HCT116 (cell line): ENCODE data around the gene POLR3GL. TPM values are rescaled to one million over a fixed set of nuclear protein-coding genes. Genes with fewer than 3 reads are reported as not detected.

Experiments
- ATAC-seq: fragments of 200-7000 bp; cut with Tn5 transposase; 2 replicates; pipeline ENCODE4 v1.9.1; 2020; ENCODE audit warnings: mild to moderate bottlenecking, moderate library complexity
- BruUV-seq: library from RNA; stranded (reverse); fragments of 400-500 nt; replicated peaks from 2 replicates; lab custom pipeline; 2021; lab: Mats Ljungman, UMichigan
- CTCF ChIA-PET: fragments of 300-600 bp; sonication (Branson Sonifier 250); formaldehyde crosslinking; loops from one replicate; lab custom pipeline; 2021; ENCODE audit warnings: antibody characterized with exemption; lab: Charles Lee
- POLR2A ChIA-PET: fragments of 300-600, 350-600 bp; sonication (Branson Sonifier 250); formaldehyde crosslinking; loops from one replicate; lab custom pipeline; 2021; ENCODE audit warnings: antibody characterized with exemption; lab: Charles Lee
- RAD21 ChIA-PET, 2 experiments: fragments of 300-600 bp; sonication (Branson Sonifier 250); formaldehyde crosslinking; loops; one replicate each; lab custom pipeline; 2023; ENCODE audit warnings: low total read pairs in 2 of 2; ENCODE audit not compliant: uncharacterized antibody in 2 of 2, unreplicated experiment in 2 of 2, low non-redundant PET in 1 of 2; lab: Charles Lee
- DNase-seq: peaks from one replicate; pipeline ENCODE4 v3.0.0-alpha.2; 2010; ENCODE audit warnings: low read depth, low spot score
- H2AFZ ChIP-seq: fragments of 200-600 bp; shearing (Covaris generic), sonication (generic); 2 replicates; pipeline ENCODE4 v1.6.1; 2017; ENCODE audit warnings: low read depth, mixed run types, mixed read lengths, antibody characterized with exemption, low read length; ENCODE audit not compliant: poor library complexity, severe bottlenecking
- H3K27ac ChIP-seq: 2 replicates; pipeline ENCODE4 v1.5.1; 2012; ENCODE audit warnings: low read depth, low read length
- H3K27me3 ChIP-seq: fragments of 200-600 bp; sonication (generic); 2 replicates; pipeline ENCODE4 v1.6.1; 2016; ENCODE audit warnings: mixed run types, low read length, mixed read lengths; ENCODE audit not compliant: insufficient read depth
- H3K36me3 ChIP-seq, 2 experiments: fragments of 200-500 bp in 1 of 2; fragments of 200-600 bp in 1 of 2; sonication (Bioruptor generic) in 1 of 2; sonication (generic) in 1 of 2; 2 replicates each; pipeline versions ENCODE4 v1.5.1 to v1.6.1; 2014 to 2016; ENCODE audit warnings: low read length in 2 of 2, inconsistent platforms in 1 of 2, mixed read lengths in 1 of 2, mixed run types in 1 of 2; ENCODE audit not compliant: insufficient read depth in 2 of 2, control insufficient read depth in 1 of 2
- H3K4me1 ChIP-seq, 2 experiments: fragments of 200-600 bp in 1 of 2; sonication (generic) in 1 of 2; 2 replicates each; pipeline versions ENCODE4 v1.5.1 to v1.6.1; 2012 to 2017; ENCODE audit warnings: low read length in 2 of 2, inconsistent platforms in 1 of 2, mild to moderate bottlenecking in 1 of 2, mixed read lengths in 1 of 2, mixed run types in 1 of 2, moderate library complexity in 1 of 2; ENCODE audit not compliant: insufficient read depth in 2 of 2, control insufficient read depth in 1 of 2
- H3K4me2 ChIP-seq: fragments of 200-600 bp; sonication (generic); 2 replicates; pipeline ENCODE4 v1.6.1; 2017; ENCODE audit warnings: mixed run types, low read length, mixed read lengths
- H3K4me3 ChIP-seq, 2 experiments: fragments of 200-600 bp in 1 of 2; sonication (generic) in 1 of 2; replicated peaks in 1 of 2; 2 replicates each; pipeline ENCODE4 v1.5.1; 2011 to 2016; ENCODE audit warnings: low read length in 2 of 2, control low read depth in 1 of 2, low read depth in 1 of 2, mild to moderate bottlenecking in 1 of 2, mixed read lengths in 1 of 2, mixed run types in 1 of 2
- H3K79me2 ChIP-seq: fragments of 200-600 bp; sonication (generic); 2 replicates; pipeline ENCODE4 v1.6.1; 2017; ENCODE audit warnings: mild to moderate bottlenecking, mixed run types, low read length, moderate library complexity, mixed read lengths; ENCODE audit not compliant: insufficient read depth
- H3K9ac ChIP-seq: fragments of 200-600 bp; sonication (generic); 2 replicates; pipeline ENCODE4 v1.6.1; 2016; ENCODE audit warnings: low read length, mixed read lengths
- H3K9me2 ChIP-seq: fragments of 200-600 bp; sonication (generic), shearing (Covaris generic); 2 replicates; pipeline ENCODE4 v1.6.1; 2017; ENCODE audit warnings: mixed run types, mild to moderate bottlenecking, moderate library complexity; ENCODE audit not compliant: insufficient read depth
- H3K9me3 ChIP-seq, 2 experiments: fragments of 200-500 bp in 1 of 2; fragments of 200-600 bp in 1 of 2; sonication (Bioruptor generic) in 1 of 2; sonication (generic) in 1 of 2; 2 replicates each; pipeline ENCODE4 v1.6.1; 2014 to 2017; ENCODE audit warnings: low read length in 2 of 2, mixed read lengths in 2 of 2, inconsistent platforms in 1 of 2, low read depth in 1 of 2, mild to moderate bottlenecking in 1 of 2, mixed run types in 1 of 2, moderate library complexity in 1 of 2; ENCODE audit not compliant: control insufficient read depth in 1 of 2, insufficient read depth in 1 of 2
- H4K20me1 ChIP-seq: fragments of 200-600 bp; sonication (generic), shearing (Covaris generic); 2 replicates; pipeline ENCODE4 v1.6.1; 2017; ENCODE audit warnings: mixed run types, mild to moderate bottlenecking, moderate library complexity; ENCODE audit not compliant: insufficient read depth
- ATF3 ChIP-seq: IDR thresholded peaks from 2 replicates; pipeline ENCODE4 v1.6.1; 2012
- CBX3 ChIP-seq: IDR thresholded peaks from 2 replicates; pipeline ENCODE4 v1.6.1; 2012; ENCODE audit warnings: low read depth
- CEBPB ChIP-seq: IDR thresholded peaks from 2 replicates; pipeline ENCODE4 v1.6.1; 2012; ENCODE audit warnings: low read depth
- CTCF ChIP-seq, 3 experiments: fragments of 200-600 bp in 1 of 3; sonication (generic) in 1 of 3; IDR thresholded peaks in 2 of 3; conservative IDR thresholded peaks in 1 of 3; 2 replicates each; pipeline ENCODE4 v1.5.1; 2012 to 2017; ENCODE audit warnings: low read depth in 2 of 3, low read length in 2 of 3, antibody characterized with exemption in 1 of 3, borderline replicate concordance in 1 of 3, control low read depth in 1 of 3, mild to moderate bottlenecking in 1 of 3, mixed read lengths in 1 of 3, mixed run types in 1 of 3, moderate library complexity in 1 of 3; ENCODE audit not compliant: insufficient read depth in 1 of 3
- EGR1 ChIP-seq: IDR thresholded peaks from 2 replicates; pipeline ENCODE4 v1.6.1; 2012; ENCODE audit warnings: low read depth
- ELF1 ChIP-seq: IDR thresholded peaks from 2 replicates; pipeline ENCODE4 v1.6.1; 2012; ENCODE audit warnings: low read depth, borderline replicate concordance
- MAX ChIP-seq: IDR thresholded peaks from 2 replicates; pipeline ENCODE4 v1.6.1; 2012
- POLR2AphosphoS5 ChIP-seq: IDR thresholded peaks from 2 replicates; pipeline ENCODE4 v1.6.1; 2011; ENCODE audit warnings: mild to moderate bottlenecking, low read depth, low read length, moderate library complexity
- RAD21 ChIP-seq: IDR thresholded peaks from 2 replicates; pipeline ENCODE4 v1.6.1; 2012; ENCODE audit warnings: low read depth, mild to moderate bottlenecking
- REST ChIP-seq: IDR thresholded peaks from 2 replicates; pipeline ENCODE4 v1.6.1; 2012; ENCODE audit warnings: low read depth
- SRF ChIP-seq: IDR thresholded peaks from 2 replicates; pipeline ENCODE4 v1.6.1; 2012; ENCODE audit warnings: low read depth
- TCF7L2 ChIP-seq: IDR thresholded peaks from 2 replicates; pipeline ENCODE4 v1.7.0; 2011; ENCODE audit warnings: borderline replicate concordance, inconsistent platforms; ENCODE audit not compliant: insufficient read depth, insufficient read length; ENCODE audit errors: extremely low read depth
- YY1 ChIP-seq: IDR thresholded peaks from 2 replicates; pipeline ENCODE4 v1.6.1; 2011; ENCODE audit warnings: low read length, low read depth, moderate library complexity, mild to moderate bottlenecking; ENCODE audit not compliant: insufficient replicate concordance; ENCODE audit errors: extremely low read depth
- ZBTB33 ChIP-seq: IDR thresholded peaks from 2 replicates; pipeline ENCODE4 v1.6.1; 2011; ENCODE audit warnings: mild to moderate bottlenecking, low read length, moderate library complexity; ENCODE audit not compliant: insufficient replicate concordance; ENCODE audit errors: extremely low read depth
- ZNF274 ChIP-seq: fragments of 200-500 bp; sonication (Bioruptor generic); IDR thresholded peaks from 2 replicates; pipeline ENCODE4 v1.6.1; 2014; ENCODE audit warnings: mild to moderate bottlenecking, low read depth, low read length, inconsistent platforms
- intact Hi-C: fragments of 100-400 bp; cut with micrococcal nuclease; formaldehyde crosslinking; loops from 2 replicates; pipeline ENCODE4 v1.10.0; 2022
- total RNA-seq: library from RNA; stranded (reverse); gene quantifications from one replicate; pipeline ENCODE4 v1.2.1, GENCODE V29; 2021; ENCODE audit not compliant: unreplicated experiment

The POLR3GL gene
- total RNA-seq, 1 experiment from 2014 or later = 17.9 TPM

GRCh38 chr1:145992958-145993617 lies 28.6 kb downstream of the POLR3GL start:
- no peaks in the 10 kb centered on the region for H4K20me1 ChIP-seq
- no peak overlapping the region for H3K4me2 ChIP-seq
- no peak overlapping the region for H3K9ac ChIP-seq
- no peaks in the 10 kb centered on the region for H3K79me2 ChIP-seq
- H3K27ac ChIP-seq = no peak overlapping the region
- DNase-seq (no peak), ATAC-seq (no peak)
- intact Hi-C loops = no loop called here
- H2AFZ ChIP-seq = no peak overlapping the region
- ChIA-PET RAD21 (no interaction called here), POLR2A (interaction anchor here (2.8 kb wide), 1 partner anchor 13 kb away, joined by 6 read pairs; no protein-coding TSS in a partner anchor), CTCF (interaction anchor here (1.3 to 2.3 kb wide), 2 partner anchors 14 kb away, joined by 4 to 11 read pairs; no protein-coding TSS in a partner anchor)
- H3K9me3 ChIP-seq = no peaks in the 10 kb centered on the region
- no peaks in the 10 kb centered on the region for H3K27me3 ChIP-seq
- TF ChIP-seq YY1 (no peak), POLR2AphosphoS5 (no peak), RAD21 (no peak), SRF (no peak), EGR1 (no peak), CBX3 (no peak), CTCF (IDR thresholded peaks at IDR 0.05 in 2 of 3, conservative IDR thresholded peaks at IDR 0.05 in 1 of 3; ENCODE audit: borderline replicate concordance in 1 of 3, insufficient read depth in 1 of 3, low read depth in 2 of 3, low read length in 2 of 3) (no peak), ATF3 (no peak), TCF7L2 (no peak), REST (no peak), ZNF274 (no peak), ELF1 (no peak), CEBPB (no peak), MAX (no peak), ZBTB33 (no peak)
- BruUV-seq = no TSS peak
- no peaks in the 10 kb centered on the region for H3K36me3 ChIP-seq
- peaks cover 2 to 5% of the 10 kb centered on the region in 2 experiments; a peak in 2 of 4 replicates for H3K4me1 ChIP-seq
- H3K4me3 ChIP-seq = no peak overlapping the region
- H3K9me2 ChIP-seq = no peaks in the 10 kb centered on the region
